Stimulated activated CD8-positive, alpha-beta memory T cell treated with anti-CD3 and anti-CD28 coated beads, Interleukin-4, amount 100 ng/mL, for 24 hours (primary cell): Measurements from ENCODE around the gene GINS2.
A peak's percentile ranks its signal among the peaks of the same experiment; 100 is the strongest.

Experiments used
- DNase-seq: peaks from one replicate; pipeline ENCODE4 v3.0.0-alpha.2; 2020; ENCODE audit warnings: low read depth

Gene GINS2

GRCh38 chr16:85667261-85667660 lies 21.5 kb downstream of the GINS2 start:
- no peak for DNase-seq

DNA sequence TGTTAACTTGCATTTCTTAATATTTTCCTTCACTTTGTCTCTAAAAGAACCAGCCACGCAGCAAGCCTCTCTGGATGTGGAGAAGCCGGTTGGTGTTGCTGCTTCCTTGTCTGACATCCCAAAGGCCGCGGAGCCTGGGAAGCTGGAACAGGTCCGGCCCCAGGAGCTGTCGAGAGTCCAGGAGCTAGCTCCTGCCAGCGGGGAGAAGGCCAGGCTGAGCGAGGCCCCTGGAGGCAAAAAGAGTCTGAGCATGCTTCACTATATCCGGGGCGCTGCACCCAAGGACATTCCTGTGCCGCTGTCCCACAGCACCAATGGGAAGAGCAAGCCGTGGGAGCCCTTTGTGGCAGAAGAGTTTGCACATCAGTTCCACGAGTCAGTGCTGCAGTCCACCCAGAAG lies 22.8 kb downstream of the GINS2 start:
- DNase-seq = no peak

GRCh38 chr16:85665373-85665740 lies 23.4 kb downstream of the GINS2 start:
- no peak for DNase-seq

GRCh38 chr16:85664580-85665372 lies 24.0 kb downstream of the GINS2 start:
- DNase-seq = no peak

DNA sequence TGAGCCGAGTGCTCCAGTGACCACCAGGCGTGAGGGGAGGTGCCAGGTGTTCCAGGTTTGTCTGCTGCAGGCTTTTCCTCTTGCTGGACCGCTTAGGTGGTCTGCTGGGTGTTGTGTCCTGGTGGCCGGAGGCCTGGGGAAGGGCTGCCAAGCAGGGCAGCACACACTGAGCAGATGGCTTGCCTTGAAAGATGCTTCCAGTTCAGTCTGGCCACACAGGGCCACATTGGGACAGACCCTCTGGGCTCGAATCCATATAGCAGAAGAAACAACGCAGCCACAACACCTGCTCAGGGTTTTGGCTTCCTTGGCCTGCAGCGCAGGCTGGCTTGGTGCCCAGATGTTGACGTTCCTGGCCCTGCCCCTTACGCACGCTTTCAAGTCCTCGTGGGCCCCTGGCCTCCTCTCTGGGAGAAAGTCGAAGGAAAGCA lies 24.8 kb downstream of the GINS2 start:
- no peak for DNase-seq

GRCh38 chr16:85662976-85663830 lies 25.6 kb downstream of the GINS2 start:
- DNase-seq = no peak

- no peak for DNase-seq
Measured at GRCh38 chr16:85662482-85662812, 26.3 kb downstream of the GINS2 start.

DNA sequence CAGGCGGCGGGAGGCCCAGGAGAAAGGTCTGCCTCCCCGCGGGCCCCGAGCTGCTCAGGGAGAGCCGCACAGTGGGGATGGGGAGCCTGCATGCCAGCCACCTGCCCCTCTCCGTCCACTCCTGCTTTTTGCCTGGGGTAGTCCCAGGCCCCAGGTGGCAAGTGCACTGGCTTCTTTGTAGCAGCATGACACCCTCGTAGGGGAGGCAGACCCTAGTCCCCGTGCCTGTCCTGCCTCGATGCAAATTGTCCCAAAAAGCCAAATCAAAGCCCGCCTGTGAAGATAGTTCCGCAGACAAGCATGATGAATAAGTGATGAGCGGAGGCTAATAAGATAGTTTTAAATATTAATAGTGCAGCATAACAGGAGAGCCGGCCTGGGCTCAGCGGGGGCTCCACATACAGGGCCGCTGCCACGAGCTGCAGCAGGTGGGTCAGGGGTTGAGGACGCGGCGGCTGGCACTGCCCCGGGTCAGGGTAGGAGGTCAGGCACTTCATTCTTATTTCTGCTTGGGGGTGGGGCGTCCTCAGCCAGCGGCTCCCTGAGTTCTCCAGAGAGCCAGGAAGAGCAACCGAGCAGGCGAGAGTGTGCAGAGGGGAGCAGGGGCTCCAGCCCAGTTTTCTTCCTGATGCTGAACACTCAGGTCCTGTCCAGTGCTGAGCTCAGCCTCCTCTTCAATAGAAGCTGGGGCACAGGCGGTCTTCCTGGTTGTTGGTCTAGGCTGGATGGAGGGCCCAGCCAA lies 26.8 kb downstream of the GINS2 start:
- no peak for DNase-seq

DNA sequence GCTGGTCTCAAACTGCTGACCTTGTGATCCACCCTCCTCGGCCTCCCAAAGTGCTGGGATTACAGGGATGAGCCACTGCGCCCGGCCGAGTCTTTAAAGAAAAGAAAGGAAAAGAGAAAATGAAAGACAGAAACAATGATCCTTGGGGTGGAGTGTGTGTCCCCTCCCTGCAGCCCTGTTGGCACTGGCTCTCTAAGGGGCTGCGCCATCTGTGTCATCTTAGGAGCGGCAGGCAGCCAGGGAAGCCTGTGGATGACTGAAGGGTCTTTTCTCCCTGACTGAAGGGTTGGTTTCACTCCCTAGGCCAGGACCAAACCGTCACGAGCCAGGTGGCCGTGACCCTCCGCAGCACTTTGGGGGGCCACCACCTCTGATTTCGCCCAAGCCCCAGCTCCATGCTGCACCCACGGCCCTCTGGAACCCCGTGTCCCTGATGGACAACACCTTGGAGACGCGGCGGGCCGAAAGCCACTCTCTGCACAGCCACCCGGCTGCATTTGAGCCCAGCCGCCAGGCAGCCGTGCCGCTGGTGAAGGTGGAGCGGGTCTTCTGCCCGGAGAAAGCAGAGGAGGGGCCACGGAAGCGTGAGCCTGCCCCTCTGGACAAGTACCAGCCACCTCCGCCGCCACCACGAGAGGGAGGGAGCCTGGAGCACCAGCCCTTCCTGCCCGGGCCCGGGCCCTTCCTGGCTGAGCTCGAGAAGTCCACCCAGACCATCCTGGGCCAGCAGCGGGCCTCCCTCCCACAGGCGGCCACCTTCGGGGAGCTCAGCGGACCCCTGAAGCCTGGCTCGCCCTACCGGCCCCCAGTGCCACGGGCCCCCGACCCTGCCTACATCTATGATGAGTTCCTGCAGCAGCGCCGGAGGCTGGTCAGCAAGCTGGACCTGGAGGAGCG lies 27.7 kb downstream of the GINS2 start:
- DNase-seq = no peak

DNA sequence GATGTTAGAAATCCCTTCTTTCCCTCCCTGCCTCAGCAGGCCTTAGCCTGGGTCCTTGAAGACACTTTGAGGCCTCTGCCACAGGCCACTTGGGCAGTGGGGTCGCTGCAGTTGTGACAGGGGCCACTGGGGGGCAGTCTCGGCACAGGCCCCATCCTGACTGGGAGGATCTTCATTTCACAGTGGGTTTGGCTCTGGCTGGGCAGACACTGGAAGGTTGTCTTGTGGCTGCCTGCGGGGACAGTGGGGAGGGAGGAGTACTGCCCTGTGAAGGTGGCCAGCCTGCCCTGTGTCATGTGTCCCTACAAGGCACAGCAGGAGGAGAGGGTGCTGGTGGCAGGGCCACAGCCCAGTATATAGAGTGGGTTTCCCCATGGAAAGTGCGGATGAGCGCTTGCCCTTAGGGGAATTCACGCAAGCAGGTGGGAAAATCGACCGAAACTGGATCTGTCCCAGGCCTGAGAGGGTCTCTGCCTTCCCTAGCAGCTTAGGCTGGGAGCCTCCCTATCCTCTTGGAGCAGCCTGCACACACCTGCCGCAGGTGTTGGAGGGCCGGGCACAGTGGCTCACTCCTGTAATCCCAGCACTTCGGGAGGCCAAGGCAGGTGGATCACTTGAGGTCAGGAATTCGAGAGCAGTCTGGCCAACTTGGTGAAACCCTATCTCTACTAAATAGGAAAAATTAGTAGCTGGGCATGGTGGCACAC lies 28.8 kb downstream of the GINS2 start:
- peak; percentile 53 for DNase-seq

GRCh38 chr16:85659336-85659735 lies 29.4 kb downstream of the GINS2 start:
- DNase-seq = no peak

DNA sequence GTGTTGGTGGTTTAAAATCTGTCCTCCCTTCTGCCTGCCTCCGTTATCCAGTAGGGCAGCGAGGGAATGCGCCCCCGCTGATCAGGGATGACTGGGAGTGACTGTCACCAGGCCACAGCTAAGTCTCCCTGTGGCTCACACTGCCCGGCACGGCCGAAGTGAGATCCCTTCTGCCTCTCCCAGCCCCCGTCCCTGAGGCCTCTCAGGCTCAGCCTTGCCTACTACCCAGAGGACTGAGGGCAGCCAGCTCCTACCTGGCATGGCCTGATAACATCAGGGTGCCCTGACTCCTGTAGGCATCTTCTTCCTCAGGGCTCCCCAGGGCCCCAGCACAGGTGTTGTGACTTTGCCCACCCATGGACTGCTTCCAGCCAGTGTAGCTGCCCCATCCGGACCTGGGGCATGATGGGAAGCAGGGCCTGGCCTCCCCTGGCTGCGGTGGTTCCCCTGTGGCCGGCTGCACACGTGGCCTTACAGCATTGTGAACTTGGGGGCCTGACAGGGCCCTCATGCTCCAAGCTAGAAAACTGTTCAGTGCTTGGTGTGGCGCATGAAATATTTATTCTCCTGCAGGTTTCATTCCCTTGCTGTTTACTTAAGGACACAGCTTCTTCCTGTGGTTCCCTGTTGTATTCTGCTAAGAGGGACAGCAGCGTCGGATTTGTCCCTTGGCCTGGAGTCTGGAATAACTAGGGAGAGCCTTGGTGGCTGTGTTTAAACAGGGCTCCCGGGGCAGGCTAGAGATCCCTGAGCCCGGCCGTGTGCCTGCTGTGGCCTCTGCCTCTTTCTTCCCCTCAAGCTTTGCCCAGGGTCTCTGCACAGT lies 30.0 kb downstream of the GINS2 start:
- DNase-seq = no peak

GRCh38 chr16:85657996-85658395 lies 30.8 kb downstream of the GINS2 start:
- no peak for DNase-seq

GRCh38 chr16:85657267-85657650 lies 31.5 kb downstream of the GINS2 start:
- no peak for DNase-seq

DNA sequence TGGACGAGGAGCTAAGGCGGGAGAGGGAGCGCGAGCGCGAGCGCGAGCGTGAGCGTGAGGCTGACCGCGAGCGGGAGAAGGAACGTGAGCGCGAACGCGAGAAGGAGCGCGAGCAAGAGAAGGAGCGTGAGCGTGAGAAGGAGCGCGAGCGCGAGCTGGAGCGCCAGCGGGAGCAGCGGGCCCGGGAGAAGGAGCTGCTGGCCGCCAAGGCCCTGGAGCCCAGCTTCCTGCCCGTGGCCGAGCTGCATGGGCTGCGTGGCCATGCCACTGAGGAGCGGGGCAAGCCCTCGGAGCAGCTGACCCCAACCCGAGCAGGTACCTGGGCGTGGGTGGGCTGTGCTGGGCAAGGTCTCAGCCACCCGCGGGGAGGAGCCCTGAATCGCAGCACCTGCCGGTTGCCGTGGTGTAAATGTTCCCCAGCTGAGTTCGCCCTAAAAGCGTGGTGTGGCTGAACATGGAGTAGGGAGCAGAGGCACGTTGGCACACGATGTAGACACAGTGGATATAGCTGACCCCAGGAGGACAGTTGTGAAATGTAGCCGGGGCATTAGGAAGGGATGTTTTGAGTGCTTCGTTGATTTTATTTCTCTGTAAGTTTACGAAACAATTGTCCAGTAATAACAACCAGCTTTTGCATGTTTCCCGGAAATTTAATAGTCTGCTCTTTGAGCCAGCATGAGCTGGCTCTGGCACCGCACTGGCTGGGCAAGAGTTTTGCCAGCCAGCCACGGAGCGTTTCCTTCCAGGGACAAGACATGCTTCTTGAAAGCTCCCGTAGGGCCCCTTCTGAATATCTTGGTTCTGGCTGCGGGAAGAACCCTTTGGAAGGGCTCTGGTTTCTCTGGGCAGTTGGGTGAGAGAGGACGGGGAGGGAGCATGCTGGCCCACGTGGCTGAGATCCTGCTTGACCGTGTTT lies 32.1 kb downstream of the GINS2 start:
- DNase-seq = no peak

DNA sequence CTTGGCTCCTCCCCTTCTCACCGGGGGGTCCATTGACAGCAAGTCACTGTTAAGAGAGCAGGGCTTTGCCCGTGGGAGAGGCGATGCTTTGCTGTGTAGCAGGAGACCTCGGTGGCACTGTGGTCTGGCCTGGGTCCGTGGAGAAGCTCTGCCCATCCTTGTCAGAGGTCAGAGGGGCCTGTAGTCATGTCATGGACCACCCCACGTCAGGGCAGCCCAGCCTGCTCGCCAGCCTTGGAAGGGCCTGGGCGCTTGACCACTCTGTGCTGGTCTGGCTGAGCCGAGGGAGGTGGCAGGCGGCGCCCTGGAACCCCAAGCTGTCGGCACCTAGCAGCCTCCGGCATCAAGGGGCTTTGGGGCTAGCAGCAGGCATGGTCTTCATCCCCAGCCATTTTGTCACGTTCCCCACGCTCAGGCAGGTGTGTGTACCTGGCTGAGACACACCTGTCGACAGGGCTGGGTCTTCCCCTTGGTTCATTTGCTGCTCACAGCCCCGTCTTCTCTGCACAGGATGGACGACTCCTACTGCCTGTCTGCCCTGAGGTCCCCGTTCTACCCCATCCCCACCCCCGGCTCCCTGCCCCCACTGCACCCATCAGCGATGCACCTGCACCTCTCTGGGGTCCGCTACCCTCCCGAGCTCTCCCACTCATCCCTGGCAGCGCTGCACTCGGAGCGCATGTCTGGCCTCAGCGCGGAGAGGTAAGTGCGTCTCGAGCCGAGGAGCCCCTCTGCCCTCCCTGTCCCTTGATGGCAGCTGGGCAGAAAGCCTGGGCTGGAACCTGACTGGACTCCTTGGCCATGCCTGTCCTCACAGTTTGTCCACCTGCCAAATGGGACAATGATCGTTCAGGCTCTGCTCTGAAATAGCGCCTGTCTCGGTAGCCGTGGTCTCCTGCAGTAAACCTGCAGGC lies 33.3 kb downstream of the GINS2 start:
- no peak for DNase-seq

DNA sequence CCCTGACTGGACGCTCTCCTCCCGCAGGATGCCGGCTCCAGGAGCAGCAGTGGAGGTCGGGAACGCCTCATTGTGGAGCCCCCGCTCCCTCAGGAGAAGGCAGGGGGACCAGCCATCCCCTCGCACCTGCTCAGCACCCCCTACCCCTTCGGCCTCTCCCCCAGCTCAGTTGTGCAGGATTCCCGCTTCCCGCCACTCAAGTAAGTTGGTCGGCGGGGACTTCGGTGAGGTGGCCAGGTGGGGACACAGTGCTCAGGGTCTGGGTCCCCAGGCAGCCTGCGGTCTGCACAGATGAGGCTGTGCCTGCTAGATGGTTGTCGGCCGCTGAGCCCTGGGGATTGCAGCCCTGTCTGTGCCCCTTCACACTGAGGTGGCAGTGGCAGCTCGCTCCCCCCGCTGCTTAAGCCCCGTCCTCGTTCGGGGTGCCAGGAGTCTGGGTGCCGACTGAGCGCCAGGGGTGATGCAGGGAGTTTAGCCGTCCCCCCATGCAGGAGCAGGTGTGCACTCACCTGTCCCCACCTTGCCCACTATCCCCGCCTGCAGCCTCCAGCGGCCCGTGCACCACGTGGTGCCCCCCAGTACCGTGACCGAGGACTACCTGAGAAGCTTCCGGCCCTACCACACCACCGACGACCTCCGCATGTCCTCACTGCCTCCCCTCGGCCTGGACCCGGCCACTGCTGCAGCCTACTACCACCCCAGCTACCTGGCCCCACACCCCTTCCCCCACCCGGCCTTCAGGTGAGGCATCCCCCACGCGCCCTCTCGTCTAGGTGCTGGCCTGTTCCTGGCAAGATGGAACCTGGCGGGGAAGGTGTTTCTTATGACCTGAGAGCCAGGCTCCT lies 34.3 kb downstream of the GINS2 start:
- no peak for DNase-seq
